ENCODE results near the gene SLC17A4.

SLC17A4 gene

DNA sequence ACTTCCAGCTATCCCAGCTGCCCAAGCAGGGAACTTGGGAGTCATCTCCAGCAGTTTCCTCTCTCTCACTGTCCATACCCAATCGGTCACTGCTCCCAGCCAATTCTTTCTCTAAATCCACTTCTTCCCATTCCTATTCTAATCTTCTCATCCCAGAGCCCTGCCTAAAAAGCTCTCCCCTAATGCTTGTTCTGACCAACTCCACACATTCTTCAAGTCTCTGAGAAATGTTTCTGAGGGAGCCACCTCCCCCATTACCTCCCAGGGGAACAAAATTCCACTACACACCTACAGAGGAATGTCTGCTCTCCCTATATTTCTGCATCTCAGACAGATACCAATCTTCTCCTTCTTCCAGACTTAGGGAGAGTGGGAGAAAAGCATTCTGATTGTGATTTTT, 14.0 kb downstream of the SLC17A4 start:
- no peak overlapping the region for H3K4me3 ChIP-seq (ENCODE audit: low read depth, low read length)
- DNase-seq (ENCODE audit: low read depth), result no peak
- TF ChIP-seq POLR2A (IDR thresholded peaks at IDR 0.05; ENCODE audit: extremely low read depth, insufficient read length) (no peak), MYC (IDR thresholded peaks at IDR 0.05; ENCODE audit: low read depth, low read length) (no peak)
- TF ChIP-seq, protein P1, sequence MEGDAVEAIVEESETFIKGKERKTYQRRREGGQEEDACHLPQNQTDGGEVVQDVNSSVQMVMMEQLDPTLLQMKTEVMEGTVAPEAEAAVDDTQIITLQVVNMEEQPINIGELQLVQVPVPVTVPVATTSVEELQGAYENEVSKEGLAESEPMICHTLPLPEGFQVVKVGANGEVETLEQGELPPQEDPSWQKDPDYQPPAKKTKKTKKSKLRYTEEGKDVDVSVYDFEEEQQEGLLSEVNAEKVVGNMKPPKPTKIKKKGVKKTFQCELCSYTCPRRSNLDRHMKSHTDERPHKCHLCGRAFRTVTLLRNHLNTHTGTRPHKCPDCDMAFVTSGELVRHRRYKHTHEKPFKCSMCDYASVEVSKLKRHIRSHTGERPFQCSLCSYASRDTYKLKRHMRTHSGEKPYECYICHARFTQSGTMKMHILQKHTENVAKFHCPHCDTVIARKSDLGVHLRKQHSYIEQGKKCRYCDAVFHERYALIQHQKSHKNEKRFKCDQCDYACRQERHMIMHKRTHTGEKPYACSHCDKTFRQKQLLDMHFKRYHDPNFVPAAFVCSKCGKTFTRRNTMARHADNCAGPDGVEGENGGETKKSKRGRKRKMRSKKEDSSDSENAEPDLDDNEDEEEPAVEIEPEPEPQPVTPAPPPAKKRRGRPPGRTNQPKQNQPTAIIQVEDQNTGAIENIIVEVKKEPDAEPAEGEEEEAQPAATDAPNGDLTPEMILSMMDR (IDR thresholded peaks at IDR 0.05; ENCODE audit: low read depth, low read length), result no peak
- TF ChIP-seq, protein P2, sequence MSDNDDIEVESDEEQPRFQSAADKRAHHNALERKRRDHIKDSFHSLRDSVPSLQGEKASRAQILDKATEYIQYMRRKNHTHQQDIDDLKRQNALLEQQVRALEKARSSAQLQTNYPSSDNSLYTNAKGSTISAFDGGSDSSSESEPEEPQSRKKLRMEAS (IDR thresholded peaks at IDR 0.05; ENCODE audit: low read depth, low read length), result no peak

DNA sequence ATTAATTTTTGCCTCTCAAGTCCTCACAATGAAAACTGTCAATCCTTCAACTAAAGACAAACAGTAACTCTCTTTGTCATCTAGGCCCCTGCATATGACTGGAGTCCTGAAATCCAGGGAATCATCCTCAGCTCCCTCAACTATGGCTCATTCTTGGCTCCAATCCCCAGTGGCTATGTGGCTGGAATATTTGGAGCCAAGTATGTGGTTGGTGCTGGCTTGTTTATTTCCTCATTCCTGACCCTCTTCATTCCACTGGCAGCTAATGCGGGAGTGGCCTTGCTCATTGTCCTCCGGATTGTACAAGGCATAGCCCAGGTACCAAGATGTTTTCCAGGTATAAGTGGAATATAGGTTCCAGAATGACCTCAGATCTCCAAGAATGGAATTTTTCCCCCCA, 15.4 kb downstream of the SLC17A4 start:
- H3K4me3 ChIP-seq (ENCODE audit: low read depth, low read length), result no peak overlapping the region
- TF ChIP-seq POLR2A (IDR thresholded peaks at IDR 0.05; ENCODE audit: extremely low read depth, insufficient read length) (no peak), MYC (IDR thresholded peaks at IDR 0.05; ENCODE audit: low read depth, low read length) (no peak)
- TF ChIP-seq, protein P1 (IDR thresholded peaks at IDR 0.05; ENCODE audit: low read depth, low read length), result no peak
- TF ChIP-seq, protein P2 (IDR thresholded peaks at IDR 0.05; ENCODE audit: low read depth, low read length), result no peak
- no peak for DNase-seq (ENCODE audit: low read depth)

DNA sequence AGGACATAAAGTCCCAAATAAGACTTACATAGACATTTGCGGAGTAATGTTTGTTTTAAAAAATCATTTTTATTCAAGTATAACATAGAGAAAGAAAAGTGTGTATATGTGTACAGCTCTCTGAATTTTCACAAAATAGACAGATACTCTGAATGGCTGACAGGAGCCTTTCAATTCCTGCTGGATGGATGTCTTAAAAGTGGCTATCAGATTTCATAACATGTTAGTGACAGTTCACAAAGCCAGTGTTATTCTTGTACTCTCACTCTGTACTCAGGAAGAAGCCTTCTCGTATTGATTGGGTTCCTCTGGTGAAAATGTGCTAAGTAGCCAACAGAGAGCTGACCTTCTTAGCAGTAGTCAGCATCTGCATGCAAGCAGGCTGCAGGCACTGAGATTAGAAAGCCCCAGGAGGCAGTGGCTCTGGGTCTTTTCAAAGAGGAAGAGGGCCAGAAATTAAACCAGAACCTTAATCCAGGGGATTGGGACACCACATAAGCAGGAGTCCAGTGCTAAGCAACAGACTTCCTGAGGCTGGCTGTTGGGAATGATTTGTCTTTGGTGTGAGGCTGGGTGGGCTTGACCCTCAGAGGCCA, 19.7 kb downstream of the SLC17A4 start:
- no peak for DNase-seq (ENCODE audit: low read depth)
- TF ChIP-seq MYC (IDR thresholded peaks at IDR 0.05; ENCODE audit: low read depth, low read length) (no peak), POLR2A (IDR thresholded peaks at IDR 0.05; ENCODE audit: extremely low read depth, insufficient read length) (no peak)
- TF ChIP-seq, protein P2 (IDR thresholded peaks at IDR 0.05; ENCODE audit: low read depth, low read length), result no peak
- TF ChIP-seq, protein P1 (IDR thresholded peaks at IDR 0.05; ENCODE audit: low read depth, low read length), result no peak
- no peak overlapping the region for H3K4me3 ChIP-seq (ENCODE audit: low read depth, low read length)

DNA sequence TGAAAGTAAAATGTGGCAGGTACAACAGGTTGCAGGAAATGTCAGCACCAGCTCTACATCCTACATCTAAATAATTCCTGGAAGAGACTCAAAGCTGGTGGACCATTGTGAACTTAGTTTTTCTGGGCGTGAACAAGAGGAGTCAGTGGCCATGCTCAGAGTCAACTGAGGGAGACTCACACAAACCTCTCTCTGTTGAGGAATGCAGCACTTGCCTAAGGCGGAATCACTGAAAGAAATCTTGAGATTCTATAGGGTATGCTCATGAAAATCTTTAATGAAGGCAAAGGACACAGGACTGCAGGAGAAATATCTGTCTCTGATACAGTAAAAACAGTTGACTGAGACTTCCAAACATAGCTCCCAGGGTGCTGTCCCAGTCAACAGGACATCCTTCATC, 22.5 kb downstream of the SLC17A4 start:
- H3K4me3 ChIP-seq (ENCODE audit: low read depth, low read length), result no peak overlapping the region
- TF ChIP-seq, protein P2 (IDR thresholded peaks at IDR 0.05; ENCODE audit: low read depth, low read length), result no peak
- no peak for TF ChIP-seq MYC (IDR thresholded peaks at IDR 0.05; ENCODE audit: low read depth, low read length)
- no peak for TF ChIP-seq POLR2A (IDR thresholded peaks at IDR 0.05; ENCODE audit: extremely low read depth, insufficient read length)
- TF ChIP-seq, protein P1 (IDR thresholded peaks at IDR 0.05; ENCODE audit: low read depth, low read length), result no peak
- DNase-seq (ENCODE audit: low read depth), result no peak

DNA sequence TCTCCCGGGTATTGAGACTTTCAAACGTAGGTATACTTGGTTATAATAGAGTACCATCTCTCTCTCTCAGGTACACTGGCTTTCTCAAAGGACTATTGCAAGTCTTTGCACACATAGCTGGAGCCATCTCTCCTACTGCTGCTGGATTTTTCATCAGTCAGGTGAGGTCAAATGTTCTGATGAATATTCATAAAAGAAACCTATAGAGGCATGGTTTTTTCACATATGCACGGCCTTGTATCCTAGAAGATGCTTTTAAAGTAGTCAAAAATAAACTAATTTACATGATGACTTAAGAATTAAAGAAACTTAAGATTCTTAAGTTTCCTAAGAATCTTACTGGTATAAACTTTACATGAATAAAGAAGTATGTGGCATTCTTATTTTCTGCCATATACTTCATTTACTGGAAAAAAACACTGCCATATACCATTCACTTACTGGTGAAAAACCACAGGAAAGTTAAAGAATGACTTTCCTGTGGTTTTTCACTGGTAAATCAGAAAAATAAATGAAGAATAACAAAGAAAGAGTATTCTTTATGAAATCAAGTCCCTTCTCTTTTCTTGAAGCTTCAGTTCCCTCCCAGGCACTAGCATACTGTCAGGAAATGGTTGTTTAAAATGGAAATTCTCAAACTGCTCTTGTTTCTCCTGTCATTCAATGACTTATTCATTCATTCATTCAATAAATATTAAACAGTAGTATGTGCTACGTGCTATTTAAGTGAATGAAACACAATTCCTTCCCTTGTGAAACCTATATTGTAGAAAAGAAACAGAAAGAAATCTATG, 23.5 kb downstream of the SLC17A4 start:
- DNase-seq (ENCODE audit: low read depth), result no peak
- H3K4me3 ChIP-seq (ENCODE audit: low read depth, low read length), result no peak overlapping the region
- TF ChIP-seq MYC (IDR thresholded peaks at IDR 0.05; ENCODE audit: low read depth, low read length) (no peak), POLR2A (IDR thresholded peaks at IDR 0.05; ENCODE audit: extremely low read depth, insufficient read length) (no peak)
- TF ChIP-seq, protein P2 (IDR thresholded peaks at IDR 0.05; ENCODE audit: low read depth, low read length), result no peak
- TF ChIP-seq, protein P1 (IDR thresholded peaks at IDR 0.05; ENCODE audit: low read depth, low read length), result no peak
